Spleen (tissue), 11 donors: Measurements from ENCODE around the gene CBLN3. TPM values are rescaled to one million over a fixed set of nuclear protein-coding genes. Genes with fewer than 3 reads are reported as not detected.

Experiments
- DNase-seq: peaks from one replicate; pipeline ENCODE4 v3.0.0-alpha.2; 2020
- H3K27ac ChIP-seq, 8 donors: fragments of 200-600 bp; sonication (generic) in 7 of 8; 1 replicate in 4 of 8; 2 replicates in 4 of 8; pipeline versions ENCODE4 v1.5.0 to v1.8.0; 2016 to 2021; ENCODE audit warnings: inconsistent platforms in 4 of 8, mild to moderate bottlenecking in 4 of 8, moderate library complexity in 1 of 8
- H3K27me3 ChIP-seq, 7 donors: fragments of 200-600 bp; sonication (generic) in 6 of 7; replicated peaks in 1 of 7; 1 replicate in 4 of 7; 2 replicates in 3 of 7; pipeline versions ENCODE4 v1.5.0 to v1.8.0; 2016 to 2021; ENCODE audit warnings: inconsistent platforms in 3 of 7, mild to moderate bottlenecking in 1 of 7
- H3K36me3 ChIP-seq, 6 donors: fragments of 200-600 bp; sonication (generic) in 5 of 6; 1 replicate in 4 of 6; 2 replicates in 2 of 6; pipeline versions ENCODE4 v1.5.0 to v1.8.0; 2016 to 2021; ENCODE audit warnings: inconsistent platforms in 2 of 6
- H3K4me1 ChIP-seq, 6 donors: fragments of 200-600 bp; sonication (generic) in 5 of 6; 1 replicate in 3 of 6; 2 replicates in 3 of 6; pipeline versions ENCODE4 v1.5.0 to v1.8.0; 2016 to 2021; ENCODE audit warnings: inconsistent platforms in 3 of 6
- H3K4me3 ChIP-seq, 8 donors: fragments of 200-600 bp; sonication (generic) in 7 of 8; 1 replicate in 4 of 8; 2 replicates in 4 of 8; pipeline versions ENCODE4 v1.5.0 to v1.8.0; 2016 to 2021; ENCODE audit warnings: inconsistent platforms in 4 of 8, mild to moderate bottlenecking in 4 of 8, moderate library complexity in 2 of 8
- H3K9me3 ChIP-seq, 8 donors: fragments of 200-600 bp; sonication (generic) in 7 of 8; 1 replicate in 4 of 8; 2 replicates in 4 of 8; pipeline versions ENCODE4 v1.5.0 to v1.8.0; 2016 to 2021; ENCODE audit warnings: inconsistent platforms in 4 of 8
- CTCF ChIP-seq, 11 experiments: fragments of 200-600 bp in 7 of 11; fragments of 450-650 bp in 4 of 11; sonication (generic) in 4 of 11; IDR thresholded peaks in 8 of 11; conservative IDR thresholded peaks in 3 of 11; 1 replicate in 7 of 11; 2 replicates in 4 of 11; pipeline versions ENCODE4 v1.4.0 to v1.8.0; 2016 to 2021; ENCODE audit warnings: antibody characterized with exemption in 11 of 11, inconsistent platforms in 4 of 11, mild to moderate bottlenecking in 1 of 11
- POLR2A ChIP-seq, 3 donors: fragments of 450-650 bp; IDR thresholded peaks; one replicate each; pipeline ENCODE4 v1.5.1; 2017; ENCODE audit warnings: antibody characterized with exemption in 3 of 3, mild to moderate bottlenecking in 1 of 3
- POLR2AphosphoS5 ChIP-seq, 3 donors: sonication (generic); formaldehyde crosslinking; IDR thresholded peaks; one replicate each; pipeline ENCODE4 v1.5.1; 2017; ENCODE audit warnings: antibody characterized with exemption in 3 of 3
- WGBS, 5 donors: extraction: QIAGEN DNeasy Blood & Tissue Kit in 3 of 5; methylation state at CpG; one replicate each; pipeline versions ENCODE4 v1.1.5 to v1.1.7; 2013 to 2018; 5-methylcytosine and 5-hydroxymethylcytosine counted together
- intact Hi-C: fragments of 100-400 bp; cut with DNase I; formaldehyde crosslinking; loops from one replicate; pipeline ENCODE4 v1.15.0; 2023; ENCODE audit warnings: low total_unique reads
- polyA plus RNA-seq, 3 donors: library from polyadenylated mRNA; stranded (reverse); fragments of 200-250 nt; gene quantifications; one replicate each; pipeline ENCODE4 v1.2.1, GENCODE V29; 2013
- total RNA-seq, 7 donors: library from RNA; depleted of rRNA in 3 of 7; stranded (reverse); fragments of >200 nt in 3 of 7; fragmentation: NEBNext Ultra II Directional in 4 of 7; extraction: Animal tissue kit (Norgen Biotek cat#: 25700) in 4 of 7; gene quantifications; one replicate each; pipeline versions ENCODE4 v1.1.0 to v1.2.1, GENCODE V29; 2016 to 2021
- donor health status: healthy with polysubstance abuse.
- donor health status: DM: no; HTN: no; CAD: no; lungs with moderate emphysema.
- donor health status: DM: no; HTN: no; CAD: no.
- donor health status: Bipolar disorder and iron deficiency.
- donor health status: healthy.
- donor health status: DM: no; HTN: no; CAD: no.
- donor health status: DM: yes; HTN: yes; CAD: no.

The CBLN3 gene
- total and polyA plus RNA-seq, 10 donors = 4.3 to 21.7 (median 10.2) TPM

- 2 to 6% (median 4%) methylated on average over 12 of the region's 12 CpGs for WGBS, 5 donors
- H3K4me1 ChIP-seq = peaks cover 34 to 60% (median 54%) of the 10 kb centered on the region in 6 donors
- no peaks in the 10 kb centered on the region for H3K9me3 ChIP-seq
- H3K4me3 ChIP-seq = peak overlapping the region; percentile 56 to 86 (median 62)
- H3K36me3 ChIP-seq = peaks cover 0 to 47% (median 41%) of the 10 kb centered on the region in 6 donors
- TF ChIP-seq POLR2AphosphoS5 (IDR thresholded peaks at IDR 0.05) = no peak
- no peak for DNase-seq
- no peaks in the 10 kb centered on the region for H3K27me3 ChIP-seq
- H3K27ac ChIP-seq = peak overlapping the region; percentile 95 to 99 (median 99)
- intact Hi-C loops = no loop called here
These were observed 12.4 kb upstream of the CBLN3 start for GRCh38 chr14:24441904-24442239.

- TF ChIP-seq POLR2A (IDR thresholded peaks at IDR 0.05) (no peak), POLR2AphosphoS5 (IDR thresholded peaks at IDR 0.05) (no peak), CTCF (IDR thresholded peaks at IDR 0.05 in 8 of 11, conservative IDR thresholded peaks at IDR 0.05 in 3 of 11) (no peak)
- Histone ChIP-seq H3K9me3 (no peaks in the 10 kb centered on the region), H3K27ac (peak overlapping the region; percentile 95 to 99 (median 99)), H3K27me3 (no peaks in the 10 kb centered on the region), H3K4me3 (peak overlapping the region; percentile 56 to 86 (median 62)), H3K4me1 (peaks cover 38 to 64% (median 58%) of the 10 kb centered on the region in 6 donors), H3K36me3 (peaks cover 0 to 51% (median 44%) of the 10 kb centered on the region in 6 donors)
- intact Hi-C loops = no loop called here
- WGBS, 5 donors = 53 to 79% (median 55%) methylated on average over 5 of the region's 5 CpGs
- DNase-seq = no peak
These were observed 12.0 kb upstream of the CBLN3 start for GRCh38 chr14:24441485-24441884.

- H3K27ac ChIP-seq = peak overlapping the region in 7 of 8 donors; percentile 95 to 99 (median 99)
- peaks cover 0 to 57% (median 50%) of the 10 kb centered on the region in 6 donors for H3K36me3 ChIP-seq
- TF ChIP-seq CTCF (IDR thresholded peaks at IDR 0.05 in 8 of 11, conservative IDR thresholded peaks at IDR 0.05 in 3 of 11) (no peak), POLR2A (IDR thresholded peaks at IDR 0.05) (no peak), POLR2AphosphoS5 (IDR thresholded peaks at IDR 0.05) (no peak)
- H3K4me3 ChIP-seq = no peak overlapping the region
- H3K9me3 ChIP-seq = no peaks in the 10 kb centered on the region
- intact Hi-C loops = no loop called here
- no peak for DNase-seq
- no peaks in the 10 kb centered on the region for H3K27me3 ChIP-seq
- WGBS, 5 donors = 75 to 86% (median 81%) methylated on average over 7 to 8 of the region's 8 CpGs
- H3K4me1 ChIP-seq = peaks cover 45 to 71% (median 65%) of the 10 kb centered on the region in 6 donors
These were observed 11.3 kb upstream of the CBLN3 start for GRCh38 chr14:24440606-24441399.

GRCh38 chr14:24439830-24440605 is 10.6 kb upstream of the CBLN3 start:
- Histone ChIP-seq H3K9me3 (no peaks in the 10 kb centered on the region), H3K27me3 (no peaks in the 10 kb centered on the region), H3K27ac (peak overlapping the region in 5 of 8 donors; percentile 43 to 99 (median 99)), H3K4me3 (no peak overlapping the region), H3K36me3 (peaks cover 0 to 65% (median 53%) of the 10 kb centered on the region in 6 donors), H3K4me1 (peaks cover 46 to 79% (median 69%) of the 10 kb centered on the region in 6 donors)
- intact Hi-C loops = no loop called here
- WGBS, 5 donors = 64 to 87% (median 78%) methylated on average over 8 to 15 of the region's 15 CpGs
- DNase-seq = no peak
- no peak for TF ChIP-seq POLR2A (IDR thresholded peaks at IDR 0.05)
- TF ChIP-seq POLR2AphosphoS5 (IDR thresholded peaks at IDR 0.05) = peak; percentile 53 to 83 (median 73)
- TF ChIP-seq CTCF (IDR thresholded peaks at IDR 0.05 in 8 of 11, conservative IDR thresholded peaks at IDR 0.05 in 3 of 11) = no peak
